RWPE1 (cell line): ENCODE results near the gene TRIM17.
A peak's percentile ranks its signal among the peaks of the same experiment; 100 is the strongest.

ENCODE experiments used
- CTCF ChIA-PET: fragments of 350-600 bp; sonication (Branson Sonifier 250); formaldehyde crosslinking; extraction: SDS; loops from one replicate; lab custom pipeline; 2021; lab: Yijun Ruan, JAX
- POLR2A ChIA-PET: fragments of 400-600 bp; formaldehyde crosslinking; extraction: SDS; loops from one replicate; lab custom pipeline; 2020; ENCODE audit warnings: antibody characterized with exemption; ENCODE audit not compliant: low non-redundant PET; lab: Yijun Ruan, JAX
- DNase-seq: peaks from one replicate; pipeline ENCODE4 v3.0.0; 2012; ENCODE audit warnings: low spot score
- H3K27ac ChIP-seq: fragments of 450-650 bp; 2 replicates; pipeline ENCODE4 v1.5.1; 2017
- TF ChIP-seq, protein P1 (sequence below): fragments of 450-650 bp; conservative IDR thresholded peaks from 2 replicates; pipeline ENCODE4 v1.5.1; 2017; ENCODE audit warnings: low read depth, mild to moderate bottlenecking

Gene TRIM17

GRCh38 chr1:228400692-228401454, 15.8 kb downstream of the TRIM17 start:
- TF ChIP-seq, protein P1, sequence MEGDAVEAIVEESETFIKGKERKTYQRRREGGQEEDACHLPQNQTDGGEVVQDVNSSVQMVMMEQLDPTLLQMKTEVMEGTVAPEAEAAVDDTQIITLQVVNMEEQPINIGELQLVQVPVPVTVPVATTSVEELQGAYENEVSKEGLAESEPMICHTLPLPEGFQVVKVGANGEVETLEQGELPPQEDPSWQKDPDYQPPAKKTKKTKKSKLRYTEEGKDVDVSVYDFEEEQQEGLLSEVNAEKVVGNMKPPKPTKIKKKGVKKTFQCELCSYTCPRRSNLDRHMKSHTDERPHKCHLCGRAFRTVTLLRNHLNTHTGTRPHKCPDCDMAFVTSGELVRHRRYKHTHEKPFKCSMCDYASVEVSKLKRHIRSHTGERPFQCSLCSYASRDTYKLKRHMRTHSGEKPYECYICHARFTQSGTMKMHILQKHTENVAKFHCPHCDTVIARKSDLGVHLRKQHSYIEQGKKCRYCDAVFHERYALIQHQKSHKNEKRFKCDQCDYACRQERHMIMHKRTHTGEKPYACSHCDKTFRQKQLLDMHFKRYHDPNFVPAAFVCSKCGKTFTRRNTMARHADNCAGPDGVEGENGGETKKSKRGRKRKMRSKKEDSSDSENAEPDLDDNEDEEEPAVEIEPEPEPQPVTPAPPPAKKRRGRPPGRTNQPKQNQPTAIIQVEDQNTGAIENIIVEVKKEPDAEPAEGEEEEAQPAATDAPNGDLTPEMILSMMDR: no peak
- ChIA-PET POLR2A (no interaction called here), CTCF (no interaction called here)

GRCh38 chr1:228400237-228400651, 16.4 kb downstream of the TRIM17 start:
- ChIA-PET POLR2A (no interaction called here), CTCF (no interaction called here)
- no peak for DNase-seq
- TF ChIP-seq, protein P1: no peak
- peak overlapping the region; percentile 12; the same call in 1 of the 2 replicates for H3K27ac ChIP-seq

More at GRCh38 chr1:228400692-228401454, 15.8 kb downstream of the TRIM17 start:
- H3K27ac ChIP-seq: peak overlapping the region; percentile 23; the same call in 1 of the 2 replicates
- no peak for DNase-seq

DNA sequence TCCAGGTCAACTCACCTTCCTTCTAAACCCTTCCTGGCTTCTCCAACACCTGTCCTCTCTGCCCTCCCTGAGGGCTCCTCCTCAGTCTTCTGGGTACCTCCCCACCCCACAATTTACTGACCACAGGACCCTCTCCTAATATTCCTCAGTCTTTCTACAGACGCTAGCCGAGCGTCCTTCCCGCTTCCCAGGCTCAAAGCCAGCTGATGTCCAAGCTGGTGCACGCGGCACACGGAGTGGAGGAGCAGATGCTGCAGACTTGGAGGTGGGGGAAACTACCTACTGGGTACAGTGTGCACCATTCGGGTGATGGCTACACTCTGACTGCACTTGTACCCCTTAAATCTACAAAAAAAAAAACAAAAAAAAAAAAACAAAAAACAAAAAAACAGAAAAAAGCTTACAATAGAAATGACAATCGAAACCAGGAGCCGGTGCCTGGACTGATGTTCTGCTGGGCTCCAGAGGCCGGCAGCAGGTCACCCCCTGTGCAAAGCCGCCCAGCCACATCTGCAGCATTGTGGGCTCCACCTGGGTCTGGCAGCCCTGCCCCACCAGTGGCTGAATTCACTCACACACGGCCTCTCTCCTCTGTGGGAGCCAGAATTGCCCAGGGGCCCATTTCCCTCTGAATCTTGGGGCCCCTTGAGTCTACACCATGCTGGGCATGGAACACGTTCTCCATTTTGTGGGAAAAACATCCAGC, 17.0 kb downstream of the TRIM17 start:
- TF ChIP-seq, protein P1: no peak
- ChIA-PET CTCF (no interaction called here), POLR2A (no interaction called here)
- H3K27ac ChIP-seq: peak overlapping the region; percentile 12; the same call in 1 of the 2 replicates
- no peak for DNase-seq

- POLR2A ChIA-PET: interaction anchor here (0.6 kb wide), 1 partner anchor 1793 kb away, joined by 3 read pairs; no protein-coding TSS in a partner anchor
- CTCF ChIA-PET: no interaction called here
- no peak overlapping the region for H3K27ac ChIP-seq
- no peak for DNase-seq
- TF ChIP-seq, protein P1: no peak
These were observed 17.8 kb downstream of the TRIM17 start for GRCh38 chr1:228398741-228399461.

DNA sequence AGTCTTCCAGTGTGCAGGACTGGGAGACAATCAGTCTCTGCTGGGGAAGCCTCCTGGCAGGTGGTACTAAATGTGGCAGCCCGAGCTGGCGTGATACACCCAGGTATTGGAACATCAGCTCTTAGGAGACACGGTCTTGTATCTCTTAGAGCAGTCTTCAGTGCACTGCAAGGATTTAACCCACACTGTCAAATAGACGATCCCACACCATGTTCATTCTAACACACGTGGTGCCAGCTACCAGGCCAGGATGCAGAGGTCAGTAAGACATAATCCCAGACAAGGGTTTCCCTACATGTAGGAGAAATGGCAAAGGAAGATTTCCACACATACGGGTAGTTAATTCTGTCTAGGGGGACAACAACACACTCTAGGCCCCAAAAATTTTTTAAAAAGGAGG, 18.7 kb downstream of the TRIM17 start:
- ChIA-PET POLR2A (interaction anchor here (0.6 kb wide), 1 partner anchor 1792 kb away, joined by 3 read pairs; no protein-coding TSS in a partner anchor), CTCF (no interaction called here)
- no peak overlapping the region for H3K27ac ChIP-seq

More for the DNA sequence above, 18.7 kb downstream of the TRIM17 start:
- TF ChIP-seq, protein P1: no peak
- DNase-seq: no peak
